Measurements from ENCODE around the gene MYL4. TPM values are rescaled to one million over a fixed set of nuclear protein-coding genes. Genes with fewer than 3 reads are reported as not detected.
A peak's percentile ranks its signal among the peaks of the same experiment; 100 is the strongest.

The MYL4 gene
- total and polyA plus RNA-seq, 10 of the 15 experiments (the other 5 are each of a cell fraction or from before 2014, with no cell fraction given) = 0.23 to 1.6 (median 0.58) TPM; not detected in 3

DNA sequence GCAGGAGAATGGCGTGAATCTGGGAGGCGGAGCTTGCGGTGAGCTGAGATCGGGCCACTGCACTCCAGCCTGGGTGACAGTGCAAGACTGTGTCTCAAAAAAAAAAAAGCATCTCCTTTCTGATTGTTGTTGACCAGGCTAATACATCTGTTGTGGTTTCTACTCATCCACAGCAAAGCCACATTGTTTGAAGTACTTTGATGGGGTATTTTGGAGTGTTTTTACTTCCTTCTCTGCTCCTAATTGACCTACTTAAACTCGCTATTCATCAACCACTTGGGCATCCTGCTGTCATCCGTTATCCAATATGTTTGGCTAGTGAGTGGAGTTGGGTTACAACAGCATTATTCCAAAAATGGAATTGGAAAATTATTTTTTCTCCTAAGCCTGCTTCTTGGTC, 16.6 kb upstream of the MYL4 start (continued):
- TF ChIP-seq, protein P1, sequence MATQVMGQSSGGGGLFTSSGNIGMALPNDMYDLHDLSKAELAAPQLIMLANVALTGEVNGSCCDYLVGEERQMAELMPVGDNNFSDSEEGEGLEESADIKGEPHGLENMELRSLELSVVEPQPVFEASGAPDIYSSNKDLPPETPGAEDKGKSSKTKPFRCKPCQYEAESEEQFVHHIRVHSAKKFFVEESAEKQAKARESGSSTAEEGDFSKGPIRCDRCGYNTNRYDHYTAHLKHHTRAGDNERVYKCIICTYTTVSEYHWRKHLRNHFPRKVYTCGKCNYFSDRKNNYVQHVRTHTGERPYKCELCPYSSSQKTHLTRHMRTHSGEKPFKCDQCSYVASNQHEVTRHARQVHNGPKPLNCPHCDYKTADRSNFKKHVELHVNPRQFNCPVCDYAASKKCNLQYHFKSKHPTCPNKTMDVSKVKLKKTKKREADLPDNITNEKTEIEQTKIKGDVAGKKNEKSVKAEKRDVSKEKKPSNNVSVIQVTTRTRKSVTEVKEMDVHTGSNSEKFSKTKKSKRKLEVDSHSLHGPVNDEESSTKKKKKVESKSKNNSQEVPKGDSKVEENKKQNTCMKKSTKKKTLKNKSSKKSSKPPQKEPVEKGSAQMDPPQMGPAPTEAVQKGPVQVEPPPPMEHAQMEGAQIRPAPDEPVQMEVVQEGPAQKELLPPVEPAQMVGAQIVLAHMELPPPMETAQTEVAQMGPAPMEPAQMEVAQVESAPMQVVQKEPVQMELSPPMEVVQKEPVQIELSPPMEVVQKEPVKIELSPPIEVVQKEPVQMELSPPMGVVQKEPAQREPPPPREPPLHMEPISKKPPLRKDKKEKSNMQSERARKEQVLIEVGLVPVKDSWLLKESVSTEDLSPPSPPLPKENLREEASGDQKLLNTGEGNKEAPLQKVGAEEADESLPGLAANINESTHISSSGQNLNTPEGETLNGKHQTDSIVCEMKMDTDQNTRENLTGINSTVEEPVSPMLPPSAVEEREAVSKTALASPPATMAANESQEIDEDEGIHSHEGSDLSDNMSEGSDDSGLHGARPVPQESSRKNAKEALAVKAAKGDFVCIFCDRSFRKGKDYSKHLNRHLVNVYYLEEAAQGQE (IDR thresholded peaks at IDR 0.05; ENCODE audit: low read depth, low read length) = no peak
- TF ChIP-seq, protein P2, sequence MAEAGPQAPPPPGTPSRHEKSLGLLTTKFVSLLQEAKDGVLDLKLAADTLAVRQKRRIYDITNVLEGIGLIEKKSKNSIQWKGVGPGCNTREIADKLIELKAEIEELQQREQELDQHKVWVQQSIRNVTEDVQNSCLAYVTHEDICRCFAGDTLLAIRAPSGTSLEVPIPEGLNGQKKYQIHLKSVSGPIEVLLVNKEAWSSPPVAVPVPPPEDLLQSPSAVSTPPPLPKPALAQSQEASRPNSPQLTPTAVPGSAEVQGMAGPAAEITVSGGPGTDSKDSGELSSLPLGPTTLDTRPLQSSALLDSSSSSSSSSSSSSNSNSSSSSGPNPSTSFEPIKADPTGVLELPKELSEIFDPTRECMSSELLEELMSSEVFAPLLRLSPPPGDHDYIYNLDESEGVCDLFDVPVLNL (IDR thresholded peaks at IDR 0.05; ENCODE audit: low read depth, low read length) = no peak
- TF ChIP-seq IKZF2 (IDR thresholded peaks at IDR 0.05) (peak; percentile 92 to 94), RB1 (IDR thresholded peaks at IDR 0.05; ENCODE audit: borderline replicate concordance) (no peak), ASH2L (IDR thresholded peaks at IDR 0.05; ENCODE audit: borderline replicate concordance, low read depth) (no peak), MTA3 (IDR thresholded peaks at IDR 0.05; ENCODE audit: borderline replicate concordance, low read length) (no peak), SIN3A (IDR thresholded peaks at IDR 0.05; ENCODE audit: low read depth, low read length) (no peak), IRF5 (IDR thresholded peaks at IDR 0.05; ENCODE audit: borderline replicate concordance) (no peak), RAD21 (IDR thresholded peaks at IDR 0.05; ENCODE audit: insufficient read depth, low read depth, low read length) (no peak), SP1 (IDR thresholded peaks at IDR 0.05; ENCODE audit: low read depth, low read length) (no peak), SIX5 (IDR thresholded peaks at IDR 0.05; ENCODE audit: low read depth, low read length, severe bottlenecking) (no peak), MYC (IDR thresholded peaks at IDR 0.05; ENCODE audit: insufficient read depth, insufficient read length, insufficient replicate concordance, low read length, severe bottlenecking) (no peak), ELK1 (IDR thresholded peaks at IDR 0.05; ENCODE audit: low read depth, low read length) (no peak), RUNX3 (IDR thresholded peaks at IDR 0.05; ENCODE audit: low read length) (peak; percentile 96), E2F8 (IDR thresholded peaks at IDR 0.05; ENCODE audit: low read depth, partially characterized antibody) (no peak)
- TF ChIP-seq, protein P3, sequence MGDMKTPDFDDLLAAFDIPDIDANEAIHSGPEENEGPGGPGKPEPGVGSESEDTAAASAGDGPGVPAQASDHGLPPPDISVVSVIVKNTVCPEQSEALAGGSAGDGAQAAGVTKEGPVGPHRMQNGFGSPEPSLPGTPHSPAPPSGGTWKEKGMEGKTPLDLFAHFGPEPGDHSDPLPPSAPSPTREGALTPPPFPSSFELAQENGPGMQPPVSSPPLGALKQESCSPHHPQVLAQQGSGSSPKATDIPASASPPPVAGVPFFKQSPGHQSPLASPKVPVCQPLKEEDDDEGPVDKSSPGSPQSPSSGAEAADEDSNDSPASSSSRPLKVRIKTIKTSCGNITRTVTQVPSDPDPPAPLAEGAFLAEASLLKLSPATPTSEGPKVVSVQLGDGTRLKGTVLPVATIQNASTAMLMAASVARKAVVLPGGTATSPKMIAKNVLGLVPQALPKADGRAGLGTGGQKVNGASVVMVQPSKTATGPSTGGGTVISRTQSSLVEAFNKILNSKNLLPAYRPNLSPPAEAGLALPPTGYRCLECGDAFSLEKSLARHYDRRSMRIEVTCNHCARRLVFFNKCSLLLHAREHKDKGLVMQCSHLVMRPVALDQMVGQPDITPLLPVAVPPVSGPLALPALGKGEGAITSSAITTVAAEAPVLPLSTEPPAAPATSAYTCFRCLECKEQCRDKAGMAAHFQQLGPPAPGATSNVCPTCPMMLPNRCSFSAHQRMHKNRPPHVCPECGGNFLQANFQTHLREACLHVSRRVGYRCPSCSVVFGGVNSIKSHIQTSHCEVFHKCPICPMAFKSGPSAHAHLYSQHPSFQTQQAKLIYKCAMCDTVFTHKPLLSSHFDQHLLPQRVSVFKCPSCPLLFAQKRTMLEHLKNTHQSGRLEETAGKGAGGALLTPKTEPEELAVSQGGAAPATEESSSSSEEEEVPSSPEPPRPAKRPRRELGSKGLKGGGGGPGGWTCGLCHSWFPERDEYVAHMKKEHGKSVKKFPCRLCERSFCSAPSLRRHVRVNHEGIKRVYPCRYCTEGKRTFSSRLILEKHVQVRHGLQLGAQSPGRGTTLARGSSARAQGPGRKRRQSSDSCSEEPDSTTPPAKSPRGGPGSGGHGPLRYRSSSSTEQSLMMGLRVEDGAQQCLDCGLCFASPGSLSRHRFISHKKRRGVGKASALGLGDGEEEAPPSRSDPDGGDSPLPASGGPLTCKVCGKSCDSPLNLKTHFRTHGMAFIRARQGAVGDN (IDR thresholded peaks at IDR 0.05) = no peak

All from GM12878 (cell line).